Epidermal melanocyte (primary cell): ENCODE data around the gene ZBTB7B.
A peak's percentile ranks its signal among the peaks of the same experiment; 100 is the strongest.

ENCODE experiments used
- DNase-seq: peaks from one replicate; pipeline ENCODE4 v3.0.0; 2011; ENCODE audit warnings: low spot score; ENCODE audit not compliant: insufficient read length

The ZBTB7B gene

GRCh38 chr1:155003766-155004351 lies 1.3 kb downstream of the ZBTB7B start:
- DNase-seq, result no peak

- no peak for DNase-seq
Observed at GRCh38 chr1:155004352-155005075, 1.9 kb downstream of the ZBTB7B start.

- DNase-seq, result no peak
Observed at GRCh38 chr1:155005076-155006011, 2.7 kb downstream of the ZBTB7B start.

DNA sequence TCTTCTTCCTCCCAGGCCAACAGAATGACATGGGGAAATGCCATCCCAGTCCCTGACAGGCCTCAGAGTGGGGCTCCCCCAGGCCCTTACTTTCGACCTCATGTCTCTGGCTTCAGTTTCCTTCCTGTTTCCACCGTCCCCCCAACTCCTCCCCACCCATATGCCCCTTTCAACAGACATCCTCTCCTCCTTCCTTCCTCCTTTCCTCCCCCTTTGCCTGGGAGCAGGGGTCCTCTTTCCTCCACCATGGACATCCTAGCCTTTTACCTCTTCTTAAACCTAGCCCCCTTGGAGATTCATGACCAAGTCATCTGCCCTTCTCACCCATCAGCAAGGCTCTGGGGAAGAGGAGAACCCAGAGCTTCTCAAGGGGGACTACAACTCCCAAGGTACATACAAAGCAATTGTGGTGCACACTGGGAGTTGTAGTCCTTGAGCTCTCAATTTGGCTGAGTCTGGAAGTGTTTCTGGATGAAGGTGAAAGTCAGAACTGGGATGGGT lies 4.0 kb downstream of the ZBTB7B start:
- DNase-seq, result no peak

GRCh38 chr1:155007251-155007828 lies 4.7 kb downstream of the ZBTB7B start:
- no peak for DNase-seq

GRCh38 chr1:155008015-155008941 lies 5.7 kb downstream of the ZBTB7B start:
- DNase-seq, result no peak

DNA sequence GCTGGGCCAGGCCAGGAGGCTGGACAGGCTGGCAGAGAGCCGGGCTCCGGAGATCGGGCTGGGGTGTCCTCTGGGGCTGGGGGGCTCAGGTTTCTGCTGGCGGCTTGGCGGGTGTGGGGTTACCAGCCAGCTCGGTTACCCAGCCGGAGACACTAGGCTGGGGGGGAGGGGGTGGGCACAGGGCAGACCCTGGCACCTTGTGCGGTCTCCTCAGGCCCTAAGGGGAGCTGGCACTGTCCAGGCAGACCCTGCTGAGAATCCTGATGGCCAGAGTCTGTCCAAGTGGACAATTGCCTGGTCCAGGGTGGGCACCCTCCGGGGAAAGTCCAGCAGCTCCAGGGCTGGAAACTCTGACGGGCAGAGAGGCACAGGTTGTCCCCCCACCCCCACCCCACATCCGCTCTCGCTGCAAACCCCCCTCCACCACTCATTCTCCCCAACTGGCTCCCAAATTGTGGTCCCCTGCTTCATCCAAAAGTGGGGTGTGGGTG lies 6.7 kb downstream of the ZBTB7B start:
- DNase-seq, result no peak

DNA sequence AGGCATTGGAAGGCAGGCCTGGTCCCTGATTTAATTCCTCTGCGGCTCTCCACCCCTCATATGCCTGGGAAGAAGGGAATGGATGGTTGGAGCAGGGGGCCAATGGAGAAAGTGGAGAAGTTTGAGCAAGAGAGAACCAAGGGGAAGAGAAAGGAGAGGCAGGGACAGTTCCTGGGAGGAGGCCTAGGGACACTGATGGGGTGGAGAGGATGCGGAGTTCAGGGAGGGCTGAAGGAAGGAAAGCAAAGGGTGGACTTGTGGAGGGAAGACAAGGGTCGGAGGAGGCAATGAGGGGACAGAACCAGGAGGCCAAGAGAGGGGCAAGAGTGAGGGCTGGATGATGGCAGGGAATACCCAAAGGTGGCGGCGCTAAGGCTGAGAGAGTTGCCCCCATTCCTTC lies 7.1 kb downstream of the ZBTB7B start:
- DNase-seq, result no peak

- no peak for DNase-seq
Observed at GRCh38 chr1:155010211-155010918, 7.8 kb downstream of the ZBTB7B start.

GRCh38 chr1:155011004-155011416 lies 8.4 kb downstream of the ZBTB7B start:
- DNase-seq, result no peak

DNA sequence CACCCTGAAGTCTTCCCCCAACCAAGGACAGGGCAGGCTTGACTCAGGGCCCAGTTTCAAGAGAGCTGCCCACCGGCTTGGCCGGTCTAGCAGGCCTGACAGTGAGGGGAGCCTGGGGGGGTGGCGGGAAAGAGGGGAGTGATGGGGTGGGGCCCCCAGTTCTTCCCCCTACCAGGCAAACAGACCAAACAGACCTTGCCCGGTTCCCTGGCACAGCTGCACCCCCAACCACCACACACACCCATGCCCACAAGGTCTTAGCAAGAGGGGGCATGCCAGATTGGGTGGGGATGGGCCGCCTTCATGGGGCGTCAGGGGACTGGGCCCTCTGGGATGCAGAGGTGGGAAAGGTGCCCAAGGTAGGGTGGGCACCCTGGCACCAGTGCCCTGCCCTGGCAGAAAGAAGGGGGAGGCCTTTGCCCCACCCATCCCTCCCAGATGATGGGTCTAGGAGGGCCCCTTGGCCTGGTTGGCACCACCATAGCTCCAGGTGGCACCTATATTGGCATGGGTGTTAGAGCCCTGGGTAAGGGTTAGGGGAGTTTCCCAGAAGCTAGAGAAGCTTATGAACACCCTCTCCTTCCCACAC lies 8.9 kb downstream of the ZBTB7B start:
- DNase-seq, result no peak

DNA sequence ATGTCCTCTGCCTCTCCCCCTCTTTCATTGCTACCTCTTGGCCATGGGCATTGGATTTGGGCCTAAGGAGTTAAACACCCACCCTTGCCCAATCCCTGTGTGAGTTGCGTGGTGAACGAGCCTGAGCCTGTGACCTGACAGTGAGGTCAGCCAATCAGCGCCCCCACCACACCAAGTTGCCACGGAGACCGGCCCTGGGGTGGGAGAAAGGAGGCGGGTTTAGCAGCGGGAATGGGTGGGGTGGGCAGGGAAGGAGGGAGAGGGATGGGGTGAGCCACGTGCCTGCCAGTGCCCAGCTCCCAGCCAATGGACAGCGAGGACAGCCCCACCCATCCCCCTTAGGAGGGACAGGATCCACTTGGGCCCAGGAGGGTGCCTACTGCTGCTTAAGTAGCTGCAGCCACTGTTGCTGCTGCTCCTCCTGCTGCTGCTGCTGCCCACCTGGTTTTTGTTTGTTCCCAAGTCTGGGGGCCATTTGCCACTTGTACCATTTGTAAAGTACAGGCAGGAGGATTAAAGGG lies 9.5 kb downstream of the ZBTB7B start:
- peak; percentile 79 for DNase-seq

GRCh38 chr1:155012776-155013602 lies 10.4 kb downstream of the ZBTB7B start:
- DNase-seq, result no peak

DNA sequence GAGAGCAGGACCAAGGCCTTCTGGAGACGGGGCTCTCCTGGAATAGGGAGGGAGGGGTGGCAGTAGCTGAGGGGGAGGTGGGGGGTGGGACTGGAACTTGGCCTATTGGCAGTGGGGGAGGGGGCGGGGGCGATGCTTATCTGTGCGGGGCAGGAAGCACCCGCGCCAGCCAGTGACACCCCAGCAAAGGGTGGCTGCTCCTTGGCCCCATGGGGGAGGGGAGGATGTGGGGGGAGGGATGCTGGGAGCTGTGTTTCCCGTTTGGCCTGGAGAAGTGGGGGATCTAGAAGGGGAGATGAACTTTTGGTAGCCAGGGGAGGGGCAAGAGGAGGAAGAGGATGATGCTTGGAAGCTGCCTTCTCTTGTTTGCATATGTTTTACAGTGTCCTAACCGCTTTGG lies 11.0 kb downstream of the ZBTB7B start:
- DNase-seq, result no peak

GRCh38 chr1:155014709-155015508 lies 12.3 kb downstream of the ZBTB7B start:
- no peak for DNase-seq

DNA sequence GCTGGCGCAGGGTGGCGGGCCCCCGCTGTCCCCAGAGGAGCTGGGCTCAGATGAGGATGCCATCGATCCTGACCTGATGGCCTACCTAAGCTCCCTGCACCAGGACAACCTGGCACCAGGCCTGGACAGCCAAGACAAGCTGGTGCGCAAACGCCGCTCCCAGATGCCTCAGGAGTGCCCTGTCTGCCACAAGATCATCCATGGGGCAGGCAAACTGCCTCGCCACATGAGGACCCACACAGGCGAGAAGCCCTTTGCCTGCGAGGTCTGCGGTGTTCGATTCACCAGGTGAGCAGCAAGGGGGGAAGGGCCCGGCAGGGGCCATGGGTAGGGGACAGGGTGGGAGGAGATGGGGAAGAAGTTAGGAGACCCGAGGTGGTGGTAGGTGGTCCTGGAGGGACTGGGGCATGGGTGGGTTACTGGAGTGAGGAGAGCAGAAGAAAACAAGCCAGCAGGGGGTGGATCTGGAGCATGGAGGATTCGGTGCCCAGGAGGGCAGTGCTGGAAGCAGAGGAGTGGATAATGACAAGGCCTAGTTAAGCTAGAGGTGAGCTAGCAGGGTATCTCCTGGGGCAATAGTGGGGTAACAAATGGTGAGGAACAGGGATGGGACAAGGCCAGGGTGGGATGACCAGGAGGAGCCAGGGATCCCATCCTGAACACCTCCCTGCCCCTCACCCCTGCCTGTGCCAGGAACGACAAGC lies 13.1 kb downstream of the ZBTB7B start:
- DNase-seq, result no peak
